Measurements from ENCODE around the gene GPR87.

GPR87 gene

DNA sequence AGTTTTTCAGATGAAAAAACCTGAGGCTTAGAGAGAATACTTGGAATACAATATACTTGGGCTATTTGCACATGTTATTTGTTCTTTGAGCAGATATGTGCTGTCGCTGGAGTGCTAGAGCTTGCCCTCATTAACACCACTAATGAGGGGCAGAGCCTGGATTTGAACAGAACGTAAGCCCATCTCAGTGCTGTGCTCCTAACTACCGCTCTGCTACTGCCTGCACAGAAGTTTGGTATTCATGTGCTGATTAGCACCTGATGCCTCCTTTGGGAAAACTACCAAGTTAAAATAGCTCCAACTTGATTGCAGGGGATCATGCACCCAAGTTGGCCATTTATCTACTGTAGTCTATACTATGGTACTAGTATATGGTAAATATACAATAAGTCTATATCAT lies 3.6 kb downstream of the GPR87 start:
- Histone ChIP-seq H3K4me1 (ENCODE audit: control insufficient read depth, insufficient read depth, low read length) (no peaks in the 10 kb centered on the region), H3K36me3 (ENCODE audit: control insufficient read depth in 2 of 2, insufficient read depth in 1 of 2, low read length in 2 of 2) (no peaks in the 10 kb centered on the region), H3K27ac (ENCODE audit: extremely low read depth, low read depth, low read length) (no peak overlapping the region), H3K9me3 (ENCODE audit: control insufficient read depth, insufficient read depth, low read depth, low read length) (no peaks in the 10 kb centered on the region), H3K4me3 (ENCODE audit: low read depth, low read length) (no peak overlapping the region)
- ChIA-PET CTCF (interaction anchor here (1.1 kb wide), 1 partner anchor 13 kb away, joined by 6 read pairs; no protein-coding TSS in a partner anchor), POLR2A (no interaction called here)
- TF ChIP-seq ZNF202 (tag by site-specific recombination; IDR thresholded peaks at IDR 0.05; ENCODE audit: borderline replicate concordance) (no peak), ZBTB7A (tag by site-specific recombination; IDR thresholded peaks at IDR 0.05; ENCODE audit: low read depth) (no peak), ZNF596 (tag by site-specific recombination; IDR thresholded peaks at IDR 0.05) (no peak), ZFP41 (tag by site-specific recombination; IDR thresholded peaks at IDR 0.05; ENCODE audit: borderline replicate concordance) (no peak)
- TF ChIP-seq, protein P1, sequence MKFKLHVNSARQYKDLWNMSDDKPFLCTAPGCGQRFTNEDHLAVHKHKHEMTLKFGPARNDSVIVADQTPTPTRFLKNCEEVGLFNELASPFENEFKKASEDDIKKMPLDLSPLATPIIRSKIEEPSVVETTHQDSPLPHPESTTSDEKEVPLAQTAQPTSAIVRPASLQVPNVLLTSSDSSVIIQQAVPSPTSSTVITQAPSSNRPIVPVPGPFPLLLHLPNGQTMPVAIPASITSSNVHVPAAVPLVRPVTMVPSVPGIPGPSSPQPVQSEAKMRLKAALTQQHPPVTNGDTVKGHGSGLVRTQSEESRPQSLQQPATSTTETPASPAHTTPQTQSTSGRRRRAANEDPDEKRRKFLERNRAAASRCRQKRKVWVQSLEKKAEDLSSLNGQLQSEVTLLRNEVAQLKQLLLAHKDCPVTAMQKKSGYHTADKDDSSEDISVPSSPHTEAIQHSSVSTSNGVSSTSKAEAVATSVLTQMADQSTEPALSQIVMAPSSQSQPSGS (tag by site-specific recombination; IDR thresholded peaks at IDR 0.05; ENCODE audit: low read depth), result no peak
- TF ChIP-seq, protein P2, sequence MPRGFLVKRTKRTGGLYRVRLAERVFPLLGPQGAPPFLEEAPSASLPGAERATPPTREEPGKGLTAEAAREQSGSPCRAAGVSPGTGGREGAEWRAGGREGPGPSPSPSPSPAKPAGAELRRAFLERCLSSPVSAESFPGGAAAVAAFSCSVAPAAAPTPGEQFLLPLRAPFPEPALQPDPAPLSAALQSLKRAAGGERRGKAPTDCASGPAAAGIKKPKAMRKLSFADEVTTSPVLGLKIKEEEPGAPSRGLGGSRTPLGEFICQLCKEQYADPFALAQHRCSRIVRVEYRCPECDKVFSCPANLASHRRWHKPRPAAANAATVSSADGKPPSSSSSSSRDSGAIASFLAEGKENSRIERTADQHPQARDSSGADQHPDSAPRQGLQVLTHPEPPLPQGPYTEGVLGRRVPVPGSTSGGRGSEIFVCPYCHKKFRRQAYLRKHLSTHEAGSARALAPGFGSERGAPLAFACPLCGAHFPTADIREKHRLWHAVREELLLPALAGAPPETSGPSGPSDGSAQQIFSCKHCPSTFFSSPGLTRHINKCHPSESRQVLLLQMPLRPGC (tag by site-specific recombination; IDR thresholded peaks at IDR 0.05), result no peak

DNA sequence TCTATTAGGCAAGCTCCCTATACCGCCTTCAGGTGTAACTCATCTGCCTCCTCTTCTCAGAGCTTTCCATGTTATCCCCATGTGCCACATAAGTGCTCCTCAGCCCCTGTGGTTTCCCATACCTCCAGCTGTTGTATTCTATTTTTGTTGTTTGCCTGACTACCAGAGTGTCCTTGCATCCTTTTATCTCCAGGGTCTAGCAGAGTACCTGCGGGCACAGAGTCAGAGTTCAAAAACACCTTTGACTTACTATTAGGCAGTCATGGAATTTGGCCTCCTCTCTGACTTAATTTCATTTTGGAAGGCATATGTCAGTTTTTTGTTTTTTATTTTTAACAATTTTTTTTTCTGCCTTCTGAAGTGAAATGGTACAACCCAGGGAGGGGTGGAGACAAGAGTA lies 7.1 kb downstream of the GPR87 start:
- H3K9me3 ChIP-seq (ENCODE audit: control insufficient read depth, insufficient read depth, low read depth, low read length), result no peaks in the 10 kb centered on the region
- H3K27ac ChIP-seq (ENCODE audit: extremely low read depth, low read depth, low read length), result no peak overlapping the region
- TF ChIP-seq ZNF202 (tag by site-specific recombination; IDR thresholded peaks at IDR 0.05; ENCODE audit: borderline replicate concordance) (no peak), KLF16 (tag by site-specific recombination; IDR thresholded peaks at IDR 0.05) (no peak), ZNF311 (tag by site-specific recombination; IDR thresholded peaks at IDR 0.05; ENCODE audit: borderline replicate concordance) (no peak), ZNF521 (tag by site-specific recombination; IDR thresholded peaks at IDR 0.05) (no peak), ZSCAN23 (tag by site-specific recombination; IDR thresholded peaks at IDR 0.05) (no peak)
- TF ChIP-seq, protein P3, sequence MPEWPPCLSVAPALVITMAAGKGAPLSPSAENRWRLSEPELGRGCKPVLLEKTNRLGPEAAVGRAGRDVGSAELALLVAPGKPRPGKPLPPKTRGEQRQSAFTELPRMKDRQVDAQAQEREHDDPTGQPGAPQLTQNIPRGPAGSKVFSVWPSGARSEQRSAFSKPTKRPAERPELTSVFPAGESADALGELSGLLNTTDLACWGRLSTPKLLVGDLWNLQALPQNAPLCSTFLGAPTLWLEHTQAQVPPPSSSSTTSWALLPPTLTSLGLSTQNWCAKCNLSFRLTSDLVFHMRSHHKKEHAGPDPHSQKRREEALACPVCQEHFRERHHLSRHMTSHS (tag by site-specific recombination; IDR thresholded peaks at IDR 0.05), result no peak
- TF ChIP-seq, protein P4, sequence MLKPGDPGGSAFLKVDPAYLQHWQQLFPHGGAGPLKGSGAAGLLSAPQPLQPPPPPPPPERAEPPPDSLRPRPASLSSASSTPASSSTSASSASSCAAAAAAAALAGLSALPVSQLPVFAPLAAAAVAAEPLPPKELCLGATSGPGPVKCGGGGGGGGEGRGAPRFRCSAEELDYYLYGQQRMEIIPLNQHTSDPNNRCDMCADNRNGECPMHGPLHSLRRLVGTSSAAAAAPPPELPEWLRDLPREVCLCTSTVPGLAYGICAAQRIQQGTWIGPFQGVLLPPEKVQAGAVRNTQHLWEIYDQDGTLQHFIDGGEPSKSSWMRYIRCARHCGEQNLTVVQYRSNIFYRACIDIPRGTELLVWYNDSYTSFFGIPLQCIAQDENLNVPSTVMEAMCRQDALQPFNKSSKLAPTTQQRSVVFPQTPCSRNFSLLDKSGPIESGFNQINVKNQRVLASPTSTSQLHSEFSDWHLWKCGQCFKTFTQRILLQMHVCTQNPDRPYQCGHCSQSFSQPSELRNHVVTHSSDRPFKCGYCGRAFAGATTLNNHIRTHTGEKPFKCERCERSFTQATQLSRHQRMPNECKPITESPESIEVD (tag by site-specific recombination; IDR thresholded peaks at IDR 0.05), result no peak
- TF ChIP-seq, protein P5, sequence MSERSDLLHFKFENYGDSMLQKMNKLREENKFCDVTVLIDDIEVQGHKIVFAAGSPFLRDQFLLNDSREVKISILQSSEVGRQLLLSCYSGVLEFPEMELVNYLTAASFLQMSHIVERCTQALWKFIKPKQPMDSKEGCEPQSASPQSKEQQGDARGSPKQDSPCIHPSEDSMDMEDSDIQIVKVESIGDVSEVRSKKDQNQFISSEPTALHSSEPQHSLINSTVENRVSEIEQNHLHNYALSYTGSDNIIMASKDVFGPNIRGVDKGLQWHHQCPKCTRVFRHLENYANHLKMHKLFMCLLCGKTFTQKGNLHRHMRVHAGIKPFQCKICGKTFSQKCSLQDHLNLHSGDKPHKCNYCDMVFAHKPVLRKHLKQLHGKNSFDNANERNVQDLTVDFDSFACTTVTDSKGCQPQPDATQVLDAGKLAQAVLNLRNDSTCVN (tag by site-specific recombination; optimal IDR thresholded peaks at IDR 0.05), result no peak
- TF ChIP-seq, protein P6, sequence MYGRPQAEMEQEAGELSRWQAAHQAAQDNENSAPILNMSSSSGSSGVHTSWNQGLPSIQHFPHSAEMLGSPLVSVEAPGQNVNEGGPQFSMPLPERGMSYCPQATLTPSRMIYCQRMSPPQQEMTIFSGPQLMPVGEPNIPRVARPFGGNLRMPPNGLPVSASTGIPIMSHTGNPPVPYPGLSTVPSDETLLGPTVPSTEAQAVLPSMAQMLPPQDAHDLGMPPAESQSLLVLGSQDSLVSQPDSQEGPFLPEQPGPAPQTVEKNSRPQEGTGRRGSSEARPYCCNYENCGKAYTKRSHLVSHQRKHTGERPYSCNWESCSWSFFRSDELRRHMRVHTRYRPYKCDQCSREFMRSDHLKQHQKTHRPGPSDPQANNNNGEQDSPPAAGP (tag by site-specific recombination; IDR thresholded peaks at IDR 0.05), result no peak
- no peaks in the 10 kb centered on the region for H3K4me1 ChIP-seq (ENCODE audit: control insufficient read depth, insufficient read depth, low read length)
- no peak overlapping the region for H3K4me3 ChIP-seq (ENCODE audit: low read depth, low read length)
- POLR2A ChIA-PET, result no interaction called here
- no peaks in the 10 kb centered on the region for H3K36me3 ChIP-seq (ENCODE audit: control insufficient read depth in 2 of 2, insufficient read depth in 1 of 2, low read length in 2 of 2)
- CTCF ChIA-PET, result interaction anchor here (0.9 to 1.0 kb wide), 2 partner anchors 18 to 130 kb away, joined by 3 read pairs; no protein-coding TSS in a partner anchor
